Raji (cell line): ENCODE measurements around the gene LRG1.

Experiments
- POLR2A ChIP-seq: IDR thresholded peaks from 2 replicates; pipeline ENCODE4 v1.6.1; 2011; ENCODE audit warnings: low read depth, low read length, control low read depth; ENCODE audit not compliant: insufficient read depth

The LRG1 gene

GRCh38 chr19:4579389-4579788 lies 39.6 kb upstream of the LRG1 start:
- TF ChIP-seq POLR2A, result no peak

DNA sequence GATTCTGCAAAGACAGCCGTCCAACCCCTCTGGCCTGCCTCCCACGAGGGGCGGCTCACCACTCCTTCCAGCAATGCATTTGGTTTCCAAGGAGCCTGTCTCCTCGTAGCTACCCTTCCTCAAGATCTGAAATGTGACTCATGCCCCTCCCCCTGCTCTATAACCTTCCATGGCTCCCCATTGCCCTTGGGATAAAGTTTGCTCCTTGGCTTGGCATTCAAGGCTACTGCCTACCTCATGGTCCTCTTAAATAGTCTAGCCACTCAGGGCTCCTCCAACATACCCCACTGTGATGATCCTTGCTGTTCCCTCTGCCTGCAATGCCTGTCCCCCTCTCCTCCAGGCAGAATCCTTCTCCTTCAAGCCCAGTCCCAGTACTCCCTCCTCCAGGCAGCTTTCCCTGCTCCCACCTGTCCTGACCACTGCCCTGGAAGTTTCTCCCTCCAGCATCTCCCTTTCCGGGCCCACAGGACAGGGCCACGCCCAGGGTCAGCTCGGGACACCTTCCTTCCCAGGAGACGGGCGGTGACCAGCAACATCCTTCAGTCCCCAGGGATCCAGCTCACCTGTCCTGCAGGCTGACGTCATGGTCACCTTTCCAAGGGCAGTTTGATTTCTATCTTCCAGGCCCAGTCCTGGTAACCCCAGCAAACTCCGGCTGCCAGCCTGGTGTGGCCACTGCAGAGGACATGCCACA lies 38.9 kb upstream of the LRG1 start:
- TF ChIP-seq POLR2A, result no peak

GRCh38 chr19:4577020-4577782 lies 37.4 kb upstream of the LRG1 start:
- no peak for TF ChIP-seq POLR2A

DNA sequence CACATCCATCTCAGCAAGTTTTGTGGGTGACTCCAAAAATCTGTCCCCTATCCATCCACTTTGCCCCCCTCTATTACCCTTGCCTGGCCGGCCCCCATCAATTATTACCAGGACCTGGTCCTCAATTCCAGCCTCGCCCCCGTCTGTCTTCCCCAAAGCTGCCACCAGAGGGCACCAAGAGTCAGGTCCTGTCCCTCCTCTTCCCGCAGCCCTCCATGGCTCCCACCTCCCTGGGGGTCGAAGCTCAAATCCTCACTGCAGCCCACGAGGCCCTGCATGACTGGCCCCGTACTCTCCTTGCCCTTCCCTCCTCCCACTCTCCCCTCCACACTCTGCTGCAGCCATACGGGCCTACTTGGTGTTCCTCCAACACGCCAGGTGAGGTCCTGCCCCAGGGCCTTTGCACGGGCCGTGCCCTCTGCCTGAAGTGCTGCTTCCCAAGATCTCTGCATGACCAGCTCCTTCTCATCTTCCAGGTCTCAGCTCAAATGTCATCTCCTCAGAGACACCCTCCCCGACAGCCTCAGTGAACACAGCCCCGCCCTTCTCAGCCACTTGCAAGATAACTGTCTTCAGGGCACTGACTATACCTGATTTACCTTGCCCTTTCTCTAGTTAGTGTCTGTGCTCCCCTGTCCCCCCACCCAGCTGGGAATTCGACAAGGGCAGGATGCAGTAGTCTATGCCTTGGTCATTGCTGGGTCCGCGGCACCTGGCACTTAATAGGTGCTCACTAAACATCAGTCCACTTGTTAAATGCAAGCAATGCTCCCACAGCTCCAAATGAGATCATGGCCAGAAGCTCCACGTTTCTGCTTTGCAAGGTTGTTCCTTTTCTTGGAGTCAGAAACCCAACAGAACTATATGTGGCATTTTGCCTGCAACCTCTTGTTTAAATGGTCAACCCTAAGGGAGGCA lies 36.4 kb upstream of the LRG1 start:
- TF ChIP-seq POLR2A, result no peak

GRCh38 chr19:4575267-4576015 lies 35.6 kb upstream of the LRG1 start:
- TF ChIP-seq POLR2A, result no peak

- TF ChIP-seq POLR2A, result no peak
These were observed 33.8 kb upstream of the LRG1 start for GRCh38 chr19:4573682-4574081.

- no peak for TF ChIP-seq POLR2A
These were observed 31.6 kb upstream of the LRG1 start for GRCh38 chr19:4571305-4571917.

GRCh38 chr19:4570916-4571304 lies 31.1 kb upstream of the LRG1 start:
- no peak for TF ChIP-seq POLR2A

GRCh38 chr19:4570402-4570801 lies 30.6 kb upstream of the LRG1 start:
- TF ChIP-seq POLR2A, result no peak

- TF ChIP-seq POLR2A, result no peak
These were observed 29.1 kb upstream of the LRG1 start for GRCh38 chr19:4568886-4569285.

DNA sequence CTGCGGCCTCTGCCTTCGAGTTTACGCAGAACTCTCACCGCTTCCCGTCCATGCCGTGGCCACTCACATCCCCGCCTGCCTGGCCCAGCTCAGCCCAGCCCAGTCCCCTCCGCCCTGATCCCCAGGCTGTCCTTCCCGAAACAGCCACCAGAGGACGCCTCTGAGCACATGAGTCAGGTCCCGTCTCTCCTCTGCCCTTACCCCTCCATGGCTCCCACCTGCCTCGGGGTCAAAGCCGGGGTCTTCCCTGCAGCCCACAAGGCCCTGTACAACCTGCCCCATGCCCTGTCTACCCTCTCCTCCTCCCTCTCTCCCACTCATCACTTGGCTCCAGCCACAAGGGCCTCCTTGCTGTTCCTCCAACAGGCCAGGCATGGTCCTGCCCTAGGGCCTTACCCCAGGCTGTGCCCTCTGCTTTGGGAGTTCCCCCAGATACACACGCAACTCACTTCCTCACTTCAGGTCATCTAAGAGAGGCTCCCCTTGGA lies 27.8 kb upstream of the LRG1 start:
- no peak for TF ChIP-seq POLR2A

- TF ChIP-seq POLR2A, result no peak
These were observed 26.7 kb upstream of the LRG1 start for GRCh38 chr19:4566402-4567051.

DNA sequence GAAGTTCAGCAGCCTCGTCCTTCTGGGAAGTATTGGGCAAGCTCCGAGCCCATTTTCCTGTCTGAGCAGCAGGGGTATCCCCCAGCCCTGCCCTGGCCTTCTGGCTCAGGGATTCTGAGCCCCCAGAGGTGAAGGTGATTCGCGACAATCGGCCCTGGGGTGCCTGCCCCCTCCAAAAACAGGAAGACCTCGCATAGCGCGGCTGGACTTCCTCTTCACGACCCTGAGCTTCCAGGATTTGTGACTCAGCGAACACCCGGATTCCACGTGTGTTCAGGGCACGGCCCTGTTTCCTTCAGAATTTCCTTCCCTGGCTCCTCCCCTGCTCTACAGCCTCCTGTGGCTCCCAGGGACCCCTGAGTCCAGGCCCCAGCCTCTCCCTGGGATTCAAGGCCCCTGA lies 19.7 kb upstream of the LRG1 start, which contains the start of gene SEMA6B:
Gene SEMA6B (minus strand): TSS at position 116 of the 400 bp plus-strand sequence. CDS start 1,227 bp downstream, outside the sequence.
- no peak for TF ChIP-seq POLR2A
